Activated CD8-positive, alpha-beta T cell treated with anti-CD3 and anti-CD28 coated beads for 36 hours (primary cell): ENCODE data around the gene EIF4E2. TPM values are rescaled to one million over a fixed set of nuclear protein-coding genes. Genes with fewer than 3 reads are reported as not detected.

Source experiments
- ATAC-seq: fragments of 200-7000 bp; cut with Tn5 transposase; one replicate; pipeline ENCODE4 v1.10.0; 2021; ENCODE audit warnings: mild to moderate bottlenecking, moderate library complexity
- CTCF ChIA-PET: fragments of 350-600 bp; sonication (Branson Sonifier 250); formaldehyde crosslinking; loops from one replicate; lab custom pipeline; 2021; ENCODE audit warnings: antibody characterized with exemption; lab: Charles Lee
- POLR2A ChIA-PET: fragments of 350-600 bp; sonication (Branson Sonifier 250); formaldehyde crosslinking; loops from one replicate; lab custom pipeline; 2021; ENCODE audit warnings: antibody characterized with exemption; lab: Charles Lee
- DNase-seq: peaks from one replicate; pipeline ENCODE4 v3.0.0-alpha.2; 2020
- H3K27ac Mint-ChIP-seq: one replicate; pipeline ENCODE4 v1.8.0; 2021; ENCODE audit warnings: mild to moderate bottlenecking, mixed read lengths
- H3K27me3 Mint-ChIP-seq: one replicate; pipeline ENCODE4 v1.8.0; 2021; ENCODE audit warnings: mixed read lengths
- H3K36me3 Mint-ChIP-seq: one replicate; pipeline ENCODE4 v1.8.0; 2021; ENCODE audit warnings: low read depth, mixed read lengths
- H3K4me1 Mint-ChIP-seq: one replicate; pipeline ENCODE4 v1.8.0; 2021; ENCODE audit warnings: low read depth, mixed read lengths
- H3K4me3 Mint-ChIP-seq: one replicate; pipeline ENCODE4 v1.8.0; 2021; ENCODE audit warnings: mild to moderate bottlenecking, moderate library complexity, mixed read lengths
- H3K9me3 Mint-ChIP-seq: one replicate; pipeline ENCODE4 v1.8.0; 2021; ENCODE audit warnings: mixed read lengths
- intact Hi-C: fragments of 100-400 bp; cut with micrococcal nuclease; formaldehyde crosslinking; loops from one replicate; pipeline ENCODE4 v1.10.0; 2022
- total RNA-seq, 2 experiments: library from RNA; stranded (reverse); gene quantifications; one replicate each; pipeline ENCODE4 v1.2.3, GENCODE V29; 2021
- TF ChIP-seq, protein P1 (sequence below): fragments of 200-600 bp; IDR thresholded peaks from one replicate; pipeline ENCODE4 v1.8.0; 2022; ENCODE audit warnings: antibody characterized with exemption, mild to moderate bottlenecking

Gene EIF4E2
- total RNA-seq, 2 experiments from 2014 or later = 49.2 to 50.4 TPM

DNA sequence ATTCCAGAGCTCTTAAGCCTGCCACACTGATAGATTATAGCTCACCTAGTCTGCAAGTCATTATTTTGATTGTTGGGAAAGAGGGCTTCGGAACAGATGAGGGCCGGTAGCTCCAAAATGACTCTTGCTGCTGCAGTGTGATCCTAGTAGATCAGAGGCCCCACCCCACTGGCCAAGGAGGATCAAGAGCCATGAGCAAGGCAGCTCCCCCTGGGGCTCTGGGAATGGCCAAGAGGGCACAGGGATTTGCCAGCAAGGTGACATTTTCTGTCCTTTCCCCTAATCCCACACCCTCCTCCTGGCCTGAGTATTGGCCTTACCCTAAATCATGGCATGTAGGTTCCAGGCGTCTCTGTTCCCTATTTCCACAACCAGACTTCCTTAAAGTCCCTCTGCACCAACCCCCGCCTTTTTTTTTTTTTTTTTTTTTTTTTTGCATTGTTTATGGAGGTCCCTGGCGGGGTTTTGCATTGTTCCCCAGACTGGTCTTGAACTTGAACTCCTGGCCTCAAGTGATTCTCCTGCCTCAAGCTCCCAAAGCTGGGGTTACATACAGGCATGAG is 36.5 kb downstream of the EIF4E2 start:
- intact Hi-C loops = no loop called here
- POLR2A ChIA-PET = no interaction called here
- CTCF ChIA-PET = no interaction called here
- H3K9me3 Mint-ChIP-seq = peaks cover 2% of the 10 kb centered on the region
- H3K36me3 Mint-ChIP-seq = peaks cover 21% of the 10 kb centered on the region
- H3K4me3 Mint-ChIP-seq = no peak overlapping the region
- no peak overlapping the region for H3K27ac Mint-ChIP-seq
- no peaks in the 10 kb centered on the region for H3K27me3 Mint-ChIP-seq
- ATAC-seq (no peak), DNase-seq (no peak)
- no peaks in the 10 kb centered on the region for H3K4me1 Mint-ChIP-seq
- TF ChIP-seq, protein P1, sequence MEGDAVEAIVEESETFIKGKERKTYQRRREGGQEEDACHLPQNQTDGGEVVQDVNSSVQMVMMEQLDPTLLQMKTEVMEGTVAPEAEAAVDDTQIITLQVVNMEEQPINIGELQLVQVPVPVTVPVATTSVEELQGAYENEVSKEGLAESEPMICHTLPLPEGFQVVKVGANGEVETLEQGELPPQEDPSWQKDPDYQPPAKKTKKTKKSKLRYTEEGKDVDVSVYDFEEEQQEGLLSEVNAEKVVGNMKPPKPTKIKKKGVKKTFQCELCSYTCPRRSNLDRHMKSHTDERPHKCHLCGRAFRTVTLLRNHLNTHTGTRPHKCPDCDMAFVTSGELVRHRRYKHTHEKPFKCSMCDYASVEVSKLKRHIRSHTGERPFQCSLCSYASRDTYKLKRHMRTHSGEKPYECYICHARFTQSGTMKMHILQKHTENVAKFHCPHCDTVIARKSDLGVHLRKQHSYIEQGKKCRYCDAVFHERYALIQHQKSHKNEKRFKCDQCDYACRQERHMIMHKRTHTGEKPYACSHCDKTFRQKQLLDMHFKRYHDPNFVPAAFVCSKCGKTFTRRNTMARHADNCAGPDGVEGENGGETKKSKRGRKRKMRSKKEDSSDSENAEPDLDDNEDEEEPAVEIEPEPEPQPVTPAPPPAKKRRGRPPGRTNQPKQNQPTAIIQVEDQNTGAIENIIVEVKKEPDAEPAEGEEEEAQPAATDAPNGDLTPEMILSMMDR = no peak

DNA sequence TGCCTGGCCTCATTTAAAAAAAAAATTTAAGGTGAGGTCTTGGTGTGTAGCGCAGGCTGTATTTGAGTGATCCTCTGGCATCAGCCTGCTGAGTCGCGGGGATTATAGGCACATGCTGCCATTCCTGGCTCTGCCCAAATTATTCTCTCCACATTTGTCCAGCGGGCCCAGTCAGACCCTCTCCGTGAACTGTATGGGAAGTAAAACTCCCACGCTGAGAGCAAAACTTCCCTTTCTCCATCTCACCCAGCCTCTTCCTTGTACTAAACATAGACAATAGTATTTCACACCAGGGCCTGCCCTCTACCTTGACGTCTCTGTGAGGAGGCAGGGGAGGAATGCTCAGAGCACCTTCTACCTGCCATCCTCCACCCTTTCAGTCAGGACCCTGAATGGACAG is 37.0 kb downstream of the EIF4E2 start:
- DNase-seq (no peak), ATAC-seq (no peak)
- no peak overlapping the region for H3K4me3 Mint-ChIP-seq
- H3K4me1 Mint-ChIP-seq = no peaks in the 10 kb centered on the region
- peaks cover 17% of the 10 kb centered on the region for H3K36me3 Mint-ChIP-seq
- H3K27ac Mint-ChIP-seq = no peak overlapping the region
- H3K27me3 Mint-ChIP-seq = no peaks in the 10 kb centered on the region
- ChIA-PET POLR2A (no interaction called here), CTCF (no interaction called here)
- TF ChIP-seq, protein P1 = no peak
- intact Hi-C loops = no loop called here
- H3K9me3 Mint-ChIP-seq = peaks cover 2% of the 10 kb centered on the region

DNA sequence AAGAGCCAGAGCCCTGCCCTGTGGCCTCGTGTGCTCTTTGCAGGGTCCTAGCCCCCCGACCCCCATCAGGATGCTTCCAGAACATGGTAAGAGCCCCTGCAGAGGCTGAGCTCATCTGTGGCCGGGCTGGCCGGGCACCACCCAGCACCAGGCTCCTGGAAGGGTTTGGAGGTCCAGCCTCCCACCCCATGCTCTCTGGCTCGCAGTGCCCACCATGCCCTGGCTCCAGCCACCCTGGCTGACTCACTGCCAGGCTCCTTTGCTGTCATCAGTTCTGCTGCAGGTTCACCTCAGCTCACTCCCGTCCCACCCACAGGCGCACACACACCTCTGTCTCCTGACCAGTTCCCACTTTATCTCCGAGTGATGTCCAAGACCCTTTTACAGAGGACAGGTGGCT is 37.5 kb downstream of the EIF4E2 start:
- H3K4me1 Mint-ChIP-seq = peaks cover 3% of the 10 kb centered on the region
- intact Hi-C loops = no loop called here
- TF ChIP-seq, protein P1 = no peak
- H3K4me3 Mint-ChIP-seq = no peak overlapping the region
- DNase-seq (no peak), ATAC-seq (no peak)
- H3K27ac Mint-ChIP-seq = no peak overlapping the region
- ChIA-PET CTCF (no interaction called here), POLR2A (no interaction called here)
- H3K9me3 Mint-ChIP-seq = peaks cover 2% of the 10 kb centered on the region
- H3K36me3 Mint-ChIP-seq = peaks cover 15% of the 10 kb centered on the region
- no peaks in the 10 kb centered on the region for H3K27me3 Mint-ChIP-seq

DNA sequence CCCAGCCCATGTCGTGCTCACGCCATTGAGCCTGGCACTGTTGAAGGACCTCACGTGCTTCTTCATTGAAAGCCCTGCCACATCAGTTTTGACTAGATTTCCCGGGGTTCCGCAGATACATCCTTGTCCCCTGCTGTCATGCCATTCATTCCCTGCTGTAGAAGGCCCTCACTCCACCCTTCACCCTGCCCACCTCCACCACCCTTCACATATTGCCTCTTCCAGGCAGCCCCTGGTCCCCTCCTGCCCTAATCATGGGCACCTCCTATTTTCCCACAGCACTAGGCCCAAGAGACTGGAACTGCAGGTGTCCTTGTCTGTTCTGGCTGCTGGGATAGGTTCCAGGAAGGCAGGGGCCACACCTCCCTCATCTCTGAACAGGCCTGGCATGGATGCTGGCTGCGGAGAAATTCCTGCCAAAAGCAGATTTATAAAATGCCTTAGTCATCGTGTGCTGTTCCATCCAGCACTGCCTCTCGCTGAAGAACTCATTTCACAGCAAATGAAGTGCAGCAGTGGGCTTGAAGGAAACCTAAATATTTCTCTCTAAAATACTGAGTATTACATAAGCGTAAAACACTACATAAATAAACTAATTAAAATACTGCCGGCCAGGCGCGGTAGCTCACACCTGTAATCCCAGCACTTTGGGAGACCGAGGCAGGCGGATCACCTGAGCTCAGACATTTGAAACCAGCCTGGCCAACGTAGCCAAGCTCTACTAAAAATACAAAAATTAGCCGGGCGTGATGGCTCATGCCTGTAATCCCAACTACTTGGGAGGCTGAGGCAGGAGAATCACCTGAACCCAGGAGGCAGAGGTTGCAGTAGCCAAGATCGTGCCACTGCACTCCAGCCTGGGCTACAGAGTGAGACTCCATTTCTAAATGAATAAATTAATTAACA is 38.4 kb downstream of the EIF4E2 start:
- TF ChIP-seq, protein P1 = no peak
- Mint-ChIP-seq H3K4me1 (peaks cover 4% of the 10 kb centered on the region), H3K36me3 (peaks cover 9% of the 10 kb centered on the region), H3K9me3 (peaks cover 2% of the 10 kb centered on the region), H3K4me3 (no peak overlapping the region), H3K27me3 (no peaks in the 10 kb centered on the region), H3K27ac (no peak overlapping the region)
- ChIA-PET CTCF (interaction anchor here (1.2 kb wide), 1 partner anchor 22 kb away, joined by 3 read pairs; no protein-coding TSS in a partner anchor), POLR2A (no interaction called here)
- DNase-seq (no peak), ATAC-seq (no peak)
- intact Hi-C loops = no loop called here
